ENCODE results near the gene NOS1AP. TPM values are rescaled to one million over a fixed set of nuclear protein-coding genes. Genes with fewer than 3 reads are reported as not detected.

The NOS1AP gene
- total RNA-seq, 1 donor: 0.43 TPM

DNA sequence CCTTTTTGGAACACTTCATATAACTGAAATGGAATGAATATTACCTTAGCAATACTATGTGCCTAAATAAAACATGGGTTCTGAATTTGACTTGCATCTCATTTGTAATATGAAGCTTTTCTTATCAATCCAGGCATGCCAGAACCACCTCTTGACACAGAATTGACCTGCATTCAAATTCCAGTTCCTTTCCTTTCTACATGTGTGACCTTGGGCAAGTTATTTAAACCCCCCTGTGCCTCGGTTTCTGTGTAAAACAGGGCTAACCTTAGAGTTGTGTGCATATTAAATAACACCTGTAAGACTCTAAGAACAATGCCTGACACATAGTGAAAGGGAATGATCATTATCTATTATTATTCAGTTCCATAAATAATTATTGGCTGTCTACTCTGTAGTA, 2.0 kb upstream of the NOS1AP start:
- no peak for DNase-seq (ENCODE audit: low read depth)
- H3K4me3 ChIP-seq (ENCODE audit: low read depth, low read length): no peak overlapping the region
- TF ChIP-seq CTCF (IDR thresholded peaks at IDR 0.05; ENCODE audit: insufficient read depth, low read depth, low read length): no peak

DNA sequence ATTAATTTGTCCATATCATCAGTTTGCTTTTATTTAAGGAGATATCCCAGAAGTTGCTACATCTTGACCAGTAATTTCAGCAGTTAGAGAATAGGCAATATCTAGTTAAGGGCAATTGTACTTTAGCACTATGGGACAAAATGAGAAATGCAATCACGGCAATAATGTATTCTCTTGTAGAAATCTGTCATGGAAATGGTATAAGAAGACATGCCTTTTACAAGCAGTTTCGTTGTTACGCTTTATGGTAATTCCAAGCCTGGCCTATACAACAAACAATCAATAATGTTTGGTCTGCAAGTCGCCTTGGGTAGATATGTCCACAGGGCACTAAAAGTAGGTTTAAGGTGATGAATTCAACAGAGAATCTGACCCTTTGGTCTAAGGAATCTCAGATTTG, 1.2 kb upstream of the NOS1AP start:
- H3K4me3 ChIP-seq (ENCODE audit: low read depth, low read length): no peak overlapping the region
- no peak for TF ChIP-seq CTCF (IDR thresholded peaks at IDR 0.05; ENCODE audit: insufficient read depth, low read depth, low read length)
- no peak for DNase-seq (ENCODE audit: low read depth)

DNA sequence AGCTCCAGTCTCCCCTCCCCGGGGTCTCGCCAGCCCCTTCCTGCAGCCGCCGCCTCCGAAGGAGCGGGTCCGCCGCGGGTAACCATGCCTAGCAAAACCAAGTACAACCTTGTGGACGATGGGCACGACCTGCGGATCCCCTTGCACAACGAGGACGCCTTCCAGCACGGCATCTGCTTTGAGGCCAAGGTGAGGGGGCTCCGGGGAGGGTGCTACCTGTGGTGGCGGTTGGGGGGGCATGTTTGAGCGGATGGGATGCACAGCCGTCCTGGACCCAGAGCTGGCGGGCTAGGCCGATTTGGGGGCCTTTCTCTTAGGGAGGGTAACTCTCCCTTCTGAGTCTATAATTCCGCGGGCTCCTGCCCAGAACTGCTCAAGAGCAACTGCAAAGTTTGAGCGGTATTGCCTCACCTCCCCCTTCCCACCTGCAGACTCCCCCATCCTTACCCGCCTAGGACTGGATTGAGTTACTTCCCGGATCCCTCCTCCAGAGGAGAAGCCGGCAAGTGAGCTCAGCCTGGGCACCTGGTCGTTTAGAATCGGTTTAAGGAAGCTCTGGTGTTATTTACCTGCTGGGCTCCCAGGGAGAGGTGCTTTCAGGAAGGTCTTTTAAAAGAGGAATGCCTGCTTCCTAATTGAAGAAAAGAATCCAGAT, 730 bp downstream of the NOS1AP start:
- peak overlapping the region; percentile 68 for H3K4me3 ChIP-seq (ENCODE audit: low read depth, low read length)
- TF ChIP-seq CTCF (IDR thresholded peaks at IDR 0.05; ENCODE audit: insufficient read depth, low read depth, low read length): no peak
- DNase-seq (ENCODE audit: low read depth): no peak

DNA sequence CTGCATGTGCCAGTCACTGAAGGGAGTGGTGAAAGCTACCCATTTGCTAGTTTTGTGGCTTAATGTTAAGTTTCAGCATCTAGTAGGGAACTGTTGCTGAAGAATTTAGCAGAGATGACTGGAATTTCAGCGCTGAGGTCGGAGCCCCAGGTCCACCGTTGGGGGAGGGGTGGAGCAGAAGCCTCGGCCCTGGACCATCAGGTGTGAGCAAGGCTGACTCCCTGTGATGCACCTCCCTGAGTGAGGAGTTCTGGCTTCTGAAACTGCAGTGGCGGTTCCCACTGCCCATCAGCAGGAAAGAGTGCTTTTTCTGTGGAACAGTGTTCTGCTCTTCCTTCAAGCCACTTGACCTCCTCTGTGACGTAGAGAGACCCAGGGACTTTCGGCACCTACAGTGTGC, 1.3 kb downstream of the NOS1AP start:
- H3K4me3 ChIP-seq (ENCODE audit: low read depth, low read length): peak overlapping the region; percentile 68
- DNase-seq (ENCODE audit: low read depth): no peak
- no peak for TF ChIP-seq CTCF (IDR thresholded peaks at IDR 0.05; ENCODE audit: insufficient read depth, low read depth, low read length)

- TF ChIP-seq CTCF (IDR thresholded peaks at IDR 0.05; ENCODE audit: insufficient read depth, low read depth, low read length): no peak
- no peak overlapping the region for H3K4me3 ChIP-seq (ENCODE audit: low read depth, low read length)
- no peak for DNase-seq (ENCODE audit: low read depth)
Observed at GRCh38 chr1:162072740-162073139, 3.2 kb downstream of the NOS1AP start.

GRCh38 chr1:162074276-162075005, 5.0 kb downstream of the NOS1AP start:
- H3K4me3 ChIP-seq (ENCODE audit: low read depth, low read length): no peak overlapping the region
- no peak for TF ChIP-seq CTCF (IDR thresholded peaks at IDR 0.05; ENCODE audit: insufficient read depth, low read depth, low read length)
- DNase-seq (ENCODE audit: low read depth): no peak
